Pulmonary artery endothelial cell (primary cell): Measurements from ENCODE around the gene C1orf185. TPM values are rescaled to one million over a fixed set of nuclear protein-coding genes. Genes with fewer than 3 reads are reported as not detected.
A peak's percentile ranks its signal among the peaks of the same experiment; 100 is the strongest.
"Not testable (repeated sequence)": the region's sequence is repeated elsewhere in the genome, so short reads cannot be mapped to it uniquely, and the experiment has no call there.

Source experiments
- DNase-seq: peaks from one replicate; pipeline ENCODE4 v3.0.0-alpha.2; 2011; ENCODE audit warnings: low read depth, low spot score
- total RNA-seq: library from RNA; depleted of rRNA; stranded (reverse); fragments of >200 nt; gene quantifications from 2 replicates; pipeline ENCODE4 v1.2.3, GENCODE V29; 2014

The C1orf185 gene
- total RNA-seq, result not detected in 2 replicates

DNA sequence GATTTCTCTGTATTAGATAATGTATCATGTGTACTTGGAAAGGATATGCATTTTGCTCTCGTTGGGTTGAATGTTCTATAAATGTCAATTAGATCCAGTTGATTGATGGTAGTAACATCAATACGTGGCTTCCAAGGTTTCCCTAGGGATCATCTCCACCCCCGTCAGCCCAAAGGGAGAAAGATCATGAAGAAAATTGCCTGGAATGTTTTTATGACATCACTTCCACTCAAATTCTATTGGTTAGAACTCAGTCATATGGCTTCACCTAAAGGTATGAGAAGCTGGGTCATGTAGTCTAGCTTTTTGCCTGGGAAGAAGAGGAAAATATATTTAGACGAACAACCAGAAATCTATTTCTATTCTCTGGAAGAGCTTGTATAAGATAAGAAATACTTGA, at the start of gene C1orf185:
C1orf185 (plus strand) TSS at position 253 of the 400 bp plus-strand sequence; CDS start at position 259, 6 bp downstream.
- no peak for DNase-seq

DNA sequence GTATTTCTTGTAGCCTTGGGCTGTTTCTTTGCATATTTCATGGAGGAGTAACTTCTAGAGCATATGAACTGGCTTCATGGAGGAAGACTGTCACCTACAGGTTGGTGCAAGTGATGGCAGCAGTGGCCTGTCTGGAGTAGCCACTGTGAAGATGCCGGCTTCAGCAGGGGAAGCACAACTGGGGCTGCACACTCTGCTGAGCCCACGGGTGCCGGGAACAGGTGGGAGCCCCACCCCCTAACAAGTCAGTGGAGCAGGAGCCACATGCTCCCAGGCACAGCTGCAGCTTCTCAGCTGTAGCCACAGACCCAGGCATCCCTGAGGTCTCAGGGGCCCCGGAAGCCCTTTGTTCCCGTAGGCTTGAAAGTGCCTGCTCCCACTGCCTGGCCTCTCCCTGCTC, 43.2 kb upstream of the C1orf185 start:
- DNase-seq, result no peak

- no peak for DNase-seq
Measured at GRCh38 chr1:51061231-51061918, 40.7 kb upstream of the C1orf185 start.

GRCh38 chr1:51063121-51063520, 38.9 kb upstream of the C1orf185 start:
- peak; percentile 61 for DNase-seq

DNA sequence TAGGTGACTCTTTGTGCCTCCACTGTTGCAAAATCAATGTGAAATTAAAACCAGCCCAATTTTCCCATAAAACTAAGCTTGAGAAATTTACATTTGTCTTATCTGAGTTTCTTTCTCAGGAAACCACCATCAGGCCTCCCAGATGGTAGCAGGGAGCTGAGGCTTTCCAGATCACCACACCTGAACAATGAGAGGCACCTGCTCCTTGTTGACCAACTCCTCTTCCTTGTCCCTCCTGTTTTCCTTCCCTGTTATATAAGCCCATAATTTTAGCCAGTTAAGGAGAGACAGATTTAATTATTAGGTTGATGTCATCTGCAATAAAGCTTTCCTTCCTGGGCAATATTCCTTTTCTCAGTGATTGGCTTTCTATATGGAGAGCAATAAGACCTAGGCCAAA, 32.0 kb upstream of the C1orf185 start:
- no peak for DNase-seq

DNA sequence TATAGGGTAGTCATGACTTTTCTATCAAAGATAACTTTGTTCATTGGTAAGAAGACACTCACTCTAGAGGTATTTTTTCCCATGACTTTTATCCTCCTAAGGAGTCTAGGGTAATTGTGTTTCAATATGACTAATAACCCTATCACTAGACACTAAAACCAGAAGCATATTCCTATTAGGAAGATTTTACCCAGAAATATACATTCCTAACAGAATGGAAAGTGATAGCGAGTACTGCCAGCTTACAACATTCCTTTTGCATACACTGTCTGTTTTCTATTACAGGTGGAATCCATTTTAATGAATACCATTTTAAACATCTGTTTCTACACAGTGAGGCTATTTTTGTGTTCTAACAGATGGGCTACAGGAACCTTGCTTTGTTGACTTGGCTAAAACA, 31.4 kb upstream of the C1orf185 start:
- no peak for DNase-seq

DNA sequence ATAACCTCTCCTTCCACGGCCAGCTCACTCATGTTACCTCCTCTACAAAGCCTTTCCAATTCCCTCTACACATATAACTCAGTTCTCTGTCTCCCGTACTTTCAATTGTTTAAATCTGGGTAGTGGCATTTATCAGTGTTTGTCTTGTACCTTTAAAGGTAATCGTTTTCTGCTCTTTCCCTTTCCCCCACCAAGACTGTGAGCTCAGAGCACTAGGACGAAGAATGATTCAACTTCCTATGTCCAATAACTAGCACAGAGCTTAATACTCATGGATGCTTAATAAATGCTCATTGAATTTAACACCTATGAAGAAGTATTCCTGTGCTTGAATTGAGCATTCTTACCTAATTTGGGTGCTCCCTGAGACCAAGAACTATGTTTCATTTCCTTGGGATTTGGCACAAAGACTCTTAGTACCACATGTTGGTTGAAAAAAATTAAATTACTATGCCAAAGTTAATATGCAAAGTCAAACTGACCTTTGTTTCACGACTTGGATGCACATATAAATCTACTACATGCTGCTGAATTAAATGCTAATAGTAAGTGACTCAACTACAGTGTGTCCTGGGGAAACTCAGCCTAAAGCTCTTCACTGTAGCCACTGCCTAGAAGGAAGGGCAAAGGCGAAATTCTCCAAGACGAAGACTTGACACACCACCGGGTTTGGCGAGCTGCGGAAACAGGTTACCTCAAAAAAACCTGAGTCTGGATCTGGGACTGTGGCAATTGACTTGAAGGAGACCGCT, 30.6 kb upstream of the C1orf185 start:
- DNase-seq, result no peak

DNA sequence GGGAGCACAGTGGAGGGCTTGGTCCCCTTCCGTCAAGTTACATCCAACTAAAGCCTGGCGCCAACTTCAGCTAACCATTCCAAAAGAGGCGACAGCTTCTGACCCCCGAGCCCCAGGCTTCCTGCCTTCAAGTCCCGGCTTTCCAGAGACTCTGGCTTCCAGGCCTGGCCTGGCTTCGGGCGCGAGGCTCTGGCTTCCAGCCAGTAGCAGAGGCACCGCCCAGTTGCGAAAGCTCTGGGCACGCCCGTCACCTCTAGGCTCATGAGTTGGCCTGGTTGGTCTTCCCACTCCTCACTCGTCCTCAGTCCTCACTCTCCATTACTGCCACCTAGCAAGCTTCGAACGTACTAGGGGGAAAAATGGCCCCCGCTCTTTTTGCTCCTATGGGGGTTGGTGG, 30.0 kb upstream of the C1orf185 start:
- no peak for DNase-seq

DNA sequence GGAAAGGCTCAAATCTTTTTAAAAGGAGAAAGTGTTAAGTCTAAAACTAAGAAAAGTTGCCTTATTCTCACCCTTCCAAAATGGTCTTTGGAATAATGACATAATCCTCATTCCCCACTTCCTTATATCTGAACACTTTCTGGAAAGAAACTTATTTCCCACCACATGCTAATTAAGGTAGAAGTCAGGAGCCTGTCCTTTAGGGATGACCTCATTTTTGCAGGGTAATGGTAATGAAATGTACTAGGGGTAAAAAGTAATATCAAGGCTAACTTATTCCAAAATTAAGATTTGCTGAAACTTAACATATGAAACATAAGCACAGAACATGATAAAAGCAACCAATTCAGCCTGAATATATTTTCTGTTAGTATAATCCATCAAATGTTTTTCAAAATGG, 29.4 kb upstream of the C1orf185 start:
- DNase-seq, result no peak

DNA sequence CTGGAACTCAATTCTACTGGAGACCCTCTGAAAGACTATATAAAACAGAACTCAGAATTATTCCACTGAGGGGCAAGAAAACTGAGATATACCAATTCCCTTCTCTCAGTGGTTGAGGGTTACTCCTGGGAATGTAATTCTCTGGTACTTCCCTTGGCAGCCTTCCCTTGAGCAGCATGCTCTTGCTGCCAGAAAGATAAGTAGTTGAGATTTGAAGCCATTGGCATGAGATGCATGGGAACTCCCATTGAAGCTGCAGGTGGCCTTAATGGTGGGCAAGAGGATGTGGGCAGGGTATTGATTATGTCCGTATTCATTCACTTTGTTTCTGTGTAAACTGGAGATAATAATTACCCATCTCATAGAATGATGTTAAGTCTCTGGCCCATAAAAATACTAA, 28.6 kb upstream of the C1orf185 start:
- DNase-seq, result no peak

DNA sequence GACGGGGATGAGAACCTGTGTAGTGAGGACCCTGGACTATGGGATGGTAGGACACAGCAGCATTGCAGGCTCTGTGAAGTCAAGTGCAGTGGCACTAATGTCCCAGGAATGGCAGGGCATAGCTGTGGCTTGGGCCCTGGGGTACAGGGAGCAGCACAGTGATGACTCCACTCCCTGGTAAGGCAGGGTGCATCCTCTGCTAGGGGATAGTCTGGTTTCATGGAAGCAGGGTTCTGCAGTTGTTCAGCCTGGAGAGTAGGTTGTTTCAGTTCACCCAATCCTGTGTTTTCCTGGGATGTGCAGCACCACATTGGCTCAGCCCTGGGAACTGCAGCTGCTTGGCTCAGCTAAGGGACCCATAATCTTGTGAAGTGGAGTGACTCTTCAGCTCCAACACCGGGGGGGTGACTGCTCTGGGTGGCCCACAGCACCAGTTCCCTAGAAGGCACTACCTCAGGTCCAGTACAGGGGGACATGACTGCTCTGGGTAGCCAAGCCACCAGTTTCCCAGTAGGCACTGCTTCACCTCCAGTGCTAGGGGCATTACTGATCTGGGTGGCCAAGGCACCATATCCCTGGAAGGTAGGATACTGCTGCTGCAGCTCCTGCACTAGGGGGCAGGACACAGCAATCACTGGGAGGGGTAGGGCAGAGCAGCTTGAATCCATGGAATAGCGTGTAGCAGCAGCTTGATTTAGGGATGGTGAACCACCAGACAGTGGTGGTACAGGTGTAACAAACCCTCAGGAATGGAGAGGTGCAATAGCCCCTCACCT, 15.3 kb upstream of the C1orf185 start:
- DNase-seq, result no peak

DNA sequence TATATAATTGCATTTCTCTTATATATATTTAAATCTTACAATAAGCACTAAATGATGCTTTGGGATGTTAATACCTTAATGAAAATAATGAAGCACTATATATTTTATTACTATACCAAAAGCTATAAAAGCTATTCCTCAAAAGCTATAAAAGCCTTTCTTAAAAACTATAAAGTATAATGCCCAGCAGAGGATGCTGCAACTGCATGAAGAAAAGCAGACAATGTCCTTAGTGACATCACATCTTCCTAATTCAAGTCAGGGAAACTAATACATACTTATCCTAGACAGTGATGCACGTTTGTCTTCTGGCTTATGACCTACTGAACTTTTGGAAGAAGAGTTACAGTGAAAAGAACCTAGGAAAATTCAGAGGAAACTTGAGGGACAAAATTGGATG, 13.6 kb upstream of the C1orf185 start:
- no peak for DNase-seq

GRCh38 chr1:51093581-51093980, 8.4 kb upstream of the C1orf185 start:
- DNase-seq, result no peak

DNA sequence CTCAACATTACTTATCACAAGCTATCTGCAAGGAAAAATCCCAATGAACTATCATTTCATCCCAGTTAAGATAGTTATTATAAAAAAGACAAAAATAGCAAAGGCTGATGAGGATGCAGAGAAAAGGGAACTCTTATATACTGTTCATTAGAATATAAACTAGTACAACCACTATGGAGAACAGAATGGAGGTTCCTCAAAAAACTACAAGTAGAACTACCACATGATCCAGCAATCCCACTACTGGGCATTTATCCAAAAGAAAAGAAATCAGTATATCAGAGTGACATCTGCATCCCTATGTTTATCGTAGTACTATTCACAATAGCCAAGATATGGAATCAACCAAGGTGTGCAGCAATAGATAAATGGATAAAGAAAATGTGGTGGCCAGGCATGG, 4.9 kb upstream of the C1orf185 start:
- DNase-seq, result no peak

- DNase-seq, result no peak
Measured at GRCh38 chr1:51100264-51100880, 1.7 kb upstream of the C1orf185 start.

GRCh38 chr1:51114137-51114536, 12.1 kb downstream of the C1orf185 start:
- no peak for DNase-seq

DNA sequence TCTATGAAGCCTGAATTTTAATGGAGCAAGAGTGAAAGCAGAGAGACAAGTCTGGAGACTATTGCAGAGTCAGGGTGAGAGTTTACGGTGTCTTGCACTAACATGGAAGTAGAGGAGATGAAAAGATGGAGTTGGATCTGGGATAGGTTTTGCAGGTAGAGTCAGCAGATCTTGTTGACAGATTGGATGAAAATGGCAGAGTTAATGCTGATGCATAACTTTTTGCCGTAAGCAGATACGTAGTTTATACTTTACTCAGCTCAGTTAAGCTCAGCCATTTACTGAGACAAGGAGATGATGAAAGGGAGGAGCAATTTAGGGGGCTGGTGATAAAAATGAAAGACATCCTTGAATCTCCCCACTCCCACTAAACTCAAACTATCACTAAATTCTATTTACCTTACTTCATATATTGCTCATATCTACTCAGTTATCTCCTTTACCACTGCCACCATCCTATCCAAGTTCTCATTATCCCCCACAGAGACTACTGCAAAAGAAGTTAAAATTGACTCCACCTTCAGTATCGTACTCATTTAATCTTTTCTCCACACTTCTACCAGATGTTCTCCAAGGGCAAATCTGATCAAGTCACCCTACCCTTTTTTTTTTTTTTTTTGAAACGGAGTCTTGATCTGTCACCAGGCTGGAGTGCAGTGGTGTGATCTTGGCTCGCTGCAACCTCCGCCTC, 13.8 kb downstream of the C1orf185 start:
- DNase-seq, result no peak

- no peak for DNase-seq
Measured at GRCh38 chr1:51119331-51119730, 17.3 kb downstream of the C1orf185 start.

GRCh38 chr1:51120629-51121028, 18.6 kb downstream of the C1orf185 start:
- DNase-seq, result no peak

DNA sequence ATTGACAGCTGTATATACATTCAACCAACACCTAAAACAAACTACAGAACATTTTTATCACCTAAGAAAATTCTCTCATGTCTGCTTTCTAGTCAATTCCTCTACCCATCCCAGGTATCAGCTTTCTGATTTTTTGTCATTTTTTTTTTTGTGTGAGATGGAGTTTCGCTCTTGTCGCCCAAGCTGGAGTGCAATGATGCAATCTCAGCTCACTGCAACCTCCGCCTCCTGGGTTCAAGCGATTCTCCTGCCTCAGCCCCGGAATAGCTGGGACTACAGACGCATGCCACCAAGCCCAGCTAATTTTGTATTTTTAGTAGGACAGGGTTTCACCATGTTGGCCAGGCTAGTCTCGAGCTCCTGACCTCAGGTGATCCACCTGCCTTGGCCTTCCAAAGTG, 25.1 kb downstream of the C1orf185 start:
- DNase-seq, result not testable (repeated sequence)

DNA sequence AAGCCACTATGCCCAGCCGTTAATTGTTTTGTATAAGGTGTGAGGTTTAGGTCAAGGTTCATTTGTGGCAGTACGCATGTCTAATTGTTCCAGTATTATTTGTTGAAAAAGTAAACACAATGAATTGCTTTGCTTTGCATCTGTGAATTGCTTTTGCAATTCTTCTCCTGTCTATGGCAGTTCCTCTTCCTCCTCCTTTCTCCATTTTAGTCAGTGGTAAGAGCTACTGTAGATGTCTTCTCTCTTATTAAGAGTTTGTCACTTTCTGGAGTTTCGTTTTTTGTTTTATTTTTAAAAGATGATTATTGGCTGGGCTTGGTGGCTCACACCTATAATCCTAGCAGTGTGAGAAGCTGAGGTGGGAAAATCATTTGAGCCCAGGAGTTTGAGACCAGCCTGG, 29.2 kb downstream of the C1orf185 start:
- DNase-seq, result no peak
